ENCODE data around the gene AIDA.

DNA sequence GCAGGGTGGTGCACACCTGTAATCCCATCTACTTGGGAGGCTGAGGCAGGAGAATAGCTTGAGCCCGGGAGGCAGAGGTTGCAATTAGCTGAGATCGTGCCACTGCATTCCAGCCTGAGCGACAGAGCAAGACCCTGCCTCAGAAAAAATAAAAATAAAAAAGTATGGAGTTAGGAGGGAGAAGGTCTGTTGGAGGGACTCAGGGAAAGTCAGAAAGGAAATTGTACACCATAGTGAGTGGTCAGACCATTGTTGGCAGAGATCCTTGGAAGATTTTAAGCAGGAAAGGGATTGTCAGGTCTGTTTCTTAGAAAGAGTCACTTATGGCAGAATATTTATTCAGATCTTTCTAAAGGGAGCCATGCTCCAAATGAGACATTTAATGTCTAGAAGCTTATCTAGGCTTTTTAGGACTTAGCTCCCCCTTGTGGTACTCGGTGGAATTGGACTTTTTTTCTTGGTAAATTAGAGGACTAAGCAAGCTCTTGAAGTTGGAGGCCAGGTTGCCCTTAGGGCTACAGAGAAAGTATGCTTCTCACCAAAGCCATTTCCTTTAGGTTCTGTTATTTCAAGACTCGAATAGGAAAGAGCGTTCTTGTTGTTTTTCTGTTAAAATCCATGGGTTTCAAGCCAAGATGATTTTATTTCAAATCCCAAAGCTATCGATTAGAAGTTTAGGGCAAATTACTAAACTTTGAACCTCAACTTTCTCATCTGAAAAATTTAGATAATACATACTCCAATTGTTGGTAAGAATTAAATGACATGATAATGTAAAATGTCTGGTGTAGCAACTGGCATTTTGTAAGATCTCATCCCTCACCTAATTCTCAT lies 77.9 kb downstream of the AIDA start:
- no peak for TF ChIP-seq POLR2A (IDR thresholded peaks at IDR 0.05)
- TF ChIP-seq, protein P1, sequence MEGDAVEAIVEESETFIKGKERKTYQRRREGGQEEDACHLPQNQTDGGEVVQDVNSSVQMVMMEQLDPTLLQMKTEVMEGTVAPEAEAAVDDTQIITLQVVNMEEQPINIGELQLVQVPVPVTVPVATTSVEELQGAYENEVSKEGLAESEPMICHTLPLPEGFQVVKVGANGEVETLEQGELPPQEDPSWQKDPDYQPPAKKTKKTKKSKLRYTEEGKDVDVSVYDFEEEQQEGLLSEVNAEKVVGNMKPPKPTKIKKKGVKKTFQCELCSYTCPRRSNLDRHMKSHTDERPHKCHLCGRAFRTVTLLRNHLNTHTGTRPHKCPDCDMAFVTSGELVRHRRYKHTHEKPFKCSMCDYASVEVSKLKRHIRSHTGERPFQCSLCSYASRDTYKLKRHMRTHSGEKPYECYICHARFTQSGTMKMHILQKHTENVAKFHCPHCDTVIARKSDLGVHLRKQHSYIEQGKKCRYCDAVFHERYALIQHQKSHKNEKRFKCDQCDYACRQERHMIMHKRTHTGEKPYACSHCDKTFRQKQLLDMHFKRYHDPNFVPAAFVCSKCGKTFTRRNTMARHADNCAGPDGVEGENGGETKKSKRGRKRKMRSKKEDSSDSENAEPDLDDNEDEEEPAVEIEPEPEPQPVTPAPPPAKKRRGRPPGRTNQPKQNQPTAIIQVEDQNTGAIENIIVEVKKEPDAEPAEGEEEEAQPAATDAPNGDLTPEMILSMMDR (IDR thresholded peaks at IDR 0.05): peak; percentile 73 to 91 (median 85)
